ENCODE measurements around the gene TAS1R3. TPM values are rescaled to one million over a fixed set of nuclear protein-coding genes. Genes with fewer than 3 reads are reported as not detected.

Gene TAS1R3
- total RNA-seq, 1 experiment from 2014 or later, result 0.28 TPM

DNA sequence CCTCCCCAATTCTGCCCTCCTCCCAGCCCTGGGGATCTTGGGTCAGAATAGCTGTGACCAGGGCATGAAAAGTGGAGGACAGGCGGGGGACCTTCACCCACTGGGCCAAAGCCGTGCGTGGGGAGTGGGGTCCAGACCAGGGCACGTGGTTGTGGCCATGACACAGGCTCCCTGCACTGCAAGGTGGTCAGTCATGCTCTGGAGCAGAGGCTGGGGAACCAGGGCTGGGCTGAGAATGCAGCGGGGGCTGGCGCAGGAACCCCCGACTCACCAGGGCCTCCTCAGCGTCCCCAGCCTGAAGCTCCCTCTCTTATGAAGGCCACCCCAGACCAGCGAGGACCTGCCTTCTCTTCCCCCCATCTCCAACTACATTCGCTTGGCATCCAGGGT is 15.4 kb downstream of the TAS1R3 start:
- no peak overlapping the region for H3K4me2 ChIP-seq (ENCODE audit: insufficient read depth, insufficient read length, low read length)
- H4K20me1 ChIP-seq (ENCODE audit: control insufficient read depth, insufficient read depth, insufficient read length), result peaks cover 3% of the 10 kb centered on the region
- no peak overlapping the region for H3T11ph ChIP-seq (ENCODE audit: low read length)
- no peaks in the 10 kb centered on the region for H3K9me3 ChIP-seq (ENCODE audit: control insufficient read depth, low read depth, low read length)
- H2BK15ac ChIP-seq (ENCODE audit: low read depth, low read length), result no peak overlapping the region
- H2BK120ac ChIP-seq (ENCODE audit: low read depth, low read length, poor library complexity, severe bottlenecking), result no peak overlapping the region
- no CpG with 5 or more reads among the region's 10 CpGs for WGBS (ENCODE audit: extremely low coverage, insufficient read length, low lambda C conversion rate)
- Mint-ChIP-seq H3K4me3 (no peak overlapping the region; a peak in 1 of 5 replicates), H3K27me3 (ENCODE audit: low read depth) (no peaks in the 10 kb centered on the region), H3K27ac (no peak overlapping the region), H3K36me3 (ENCODE audit: insufficient read depth in 1 of 3, low read depth in 3 of 3) (peaks cover 6 to 8% (median 7%) of the 10 kb centered on the region in 3 experiments; a peak in 6 of 7 replicates), H3K4me1 (peaks cover 6 to 17% of the 10 kb centered on the region in 2 experiments), H3K9me3 (no peaks in the 10 kb centered on the region)
- no peak overlapping the region for H3K4ac ChIP-seq (ENCODE audit: low read depth, low read length)
- H3K56ac ChIP-seq (ENCODE audit: insufficient read length, low read depth, low read length), result no peak overlapping the region
- H3K23me2 ChIP-seq (ENCODE audit: insufficient read length, low read depth, low read length, poor library complexity, severe bottlenecking), result peaks cover 9% of the 10 kb centered on the region
- no peak overlapping the region for H3K27ac ChIP-seq (ENCODE audit: insufficient read length, low read depth, low read length)
- H3K23ac ChIP-seq (ENCODE audit: insufficient read length, low read depth, low read length), result no peak overlapping the region
- no peak overlapping the region for H3K9ac ChIP-seq (ENCODE audit: extremely low read depth, insufficient read length, low read length)
- peaks cover 13% of the 10 kb centered on the region for H3K79me1 ChIP-seq (ENCODE audit: insufficient read depth, low read depth, low read length, poor library complexity, severe bottlenecking)
- DNase-seq, result no peak
- no peak overlapping the region for H2AK5ac ChIP-seq (ENCODE audit: insufficient read length, low read length)
- H3K4me1 ChIP-seq (ENCODE audit: insufficient read depth, low read length), result no peaks in the 10 kb centered on the region; the same call in 1 of the 2 replicates
- H2BK12ac ChIP-seq (ENCODE audit: insufficient read length, low read depth, low read length), result no peak overlapping the region
- no peak overlapping the region for H4K5ac ChIP-seq (ENCODE audit: insufficient read length, low read depth, low read length)
- H2BK20ac ChIP-seq (ENCODE audit: low read depth, low read length, poor library complexity, severe bottlenecking), result no peak overlapping the region
- H3K79me2 ChIP-seq (ENCODE audit: insufficient read depth, low read length), result peaks cover 3% of the 10 kb centered on the region; the same call in 1 of the 2 replicates
- no peak overlapping the region for H3K18ac ChIP-seq (ENCODE audit: insufficient read length, low read depth, low read length)
- no peak overlapping the region for H2AFZ ChIP-seq (ENCODE audit: low read length)
- no peak overlapping the region for H4K8ac ChIP-seq (replicated peaks; ENCODE audit: insufficient read length, low read depth, low read length)
- TF ChIP-seq, protein P1, sequence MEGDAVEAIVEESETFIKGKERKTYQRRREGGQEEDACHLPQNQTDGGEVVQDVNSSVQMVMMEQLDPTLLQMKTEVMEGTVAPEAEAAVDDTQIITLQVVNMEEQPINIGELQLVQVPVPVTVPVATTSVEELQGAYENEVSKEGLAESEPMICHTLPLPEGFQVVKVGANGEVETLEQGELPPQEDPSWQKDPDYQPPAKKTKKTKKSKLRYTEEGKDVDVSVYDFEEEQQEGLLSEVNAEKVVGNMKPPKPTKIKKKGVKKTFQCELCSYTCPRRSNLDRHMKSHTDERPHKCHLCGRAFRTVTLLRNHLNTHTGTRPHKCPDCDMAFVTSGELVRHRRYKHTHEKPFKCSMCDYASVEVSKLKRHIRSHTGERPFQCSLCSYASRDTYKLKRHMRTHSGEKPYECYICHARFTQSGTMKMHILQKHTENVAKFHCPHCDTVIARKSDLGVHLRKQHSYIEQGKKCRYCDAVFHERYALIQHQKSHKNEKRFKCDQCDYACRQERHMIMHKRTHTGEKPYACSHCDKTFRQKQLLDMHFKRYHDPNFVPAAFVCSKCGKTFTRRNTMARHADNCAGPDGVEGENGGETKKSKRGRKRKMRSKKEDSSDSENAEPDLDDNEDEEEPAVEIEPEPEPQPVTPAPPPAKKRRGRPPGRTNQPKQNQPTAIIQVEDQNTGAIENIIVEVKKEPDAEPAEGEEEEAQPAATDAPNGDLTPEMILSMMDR (conservative IDR thresholded peaks at IDR 0.05), result no peak
- no peak overlapping the region for H2BK5ac ChIP-seq (ENCODE audit: insufficient read length, low read length)
- H4K91ac ChIP-seq (ENCODE audit: insufficient read length, low read depth, low read length), result no peak overlapping the region
- H3K27me3 ChIP-seq (ENCODE audit: insufficient read depth, low read length), result no peaks in the 10 kb centered on the region
- H3K14ac ChIP-seq (ENCODE audit: insufficient read depth, low read length), result no peak overlapping the region
